ENCODE data around the gene COPG2. TPM values are rescaled to one million over a fixed set of nuclear protein-coding genes. Genes with fewer than 3 reads are reported as not detected.
A peak's percentile ranks its signal among the peaks of the same experiment; 100 is the strongest.

The COPG2 gene, protein sequence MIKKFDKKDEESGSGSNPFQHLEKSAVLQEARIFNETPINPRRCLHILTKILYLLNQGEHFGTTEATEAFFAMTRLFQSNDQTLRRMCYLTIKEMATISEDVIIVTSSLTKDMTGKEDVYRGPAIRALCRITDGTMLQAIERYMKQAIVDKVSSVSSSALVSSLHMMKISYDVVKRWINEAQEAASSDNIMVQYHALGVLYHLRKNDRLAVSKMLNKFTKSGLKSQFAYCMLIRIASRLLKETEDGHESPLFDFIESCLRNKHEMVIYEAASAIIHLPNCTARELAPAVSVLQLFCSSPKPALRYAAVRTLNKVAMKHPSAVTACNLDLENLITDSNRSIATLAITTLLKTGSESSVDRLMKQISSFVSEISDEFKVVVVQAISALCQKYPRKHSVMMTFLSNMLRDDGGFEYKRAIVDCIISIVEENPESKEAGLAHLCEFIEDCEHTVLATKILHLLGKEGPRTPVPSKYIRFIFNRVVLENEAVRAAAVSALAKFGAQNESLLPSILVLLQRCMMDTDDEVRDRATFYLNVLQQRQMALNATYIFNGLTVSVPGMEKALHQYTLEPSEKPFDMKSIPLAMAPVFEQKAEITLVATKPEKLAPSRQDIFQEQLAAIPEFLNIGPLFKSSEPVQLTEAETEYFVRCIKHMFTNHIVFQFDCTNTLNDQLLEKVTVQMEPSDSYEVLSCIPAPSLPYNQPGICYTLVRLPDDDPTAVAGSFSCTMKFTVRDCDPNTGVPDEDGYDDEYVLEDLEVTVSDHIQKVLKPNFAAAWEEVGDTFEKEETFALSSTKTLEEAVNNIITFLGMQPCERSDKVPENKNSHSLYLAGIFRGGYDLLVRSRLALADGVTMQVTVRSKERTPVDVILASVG
- total RNA-seq: 10 to 100 TPM; 22.4 to 25.7 (median 24.7) TPM

DNA sequence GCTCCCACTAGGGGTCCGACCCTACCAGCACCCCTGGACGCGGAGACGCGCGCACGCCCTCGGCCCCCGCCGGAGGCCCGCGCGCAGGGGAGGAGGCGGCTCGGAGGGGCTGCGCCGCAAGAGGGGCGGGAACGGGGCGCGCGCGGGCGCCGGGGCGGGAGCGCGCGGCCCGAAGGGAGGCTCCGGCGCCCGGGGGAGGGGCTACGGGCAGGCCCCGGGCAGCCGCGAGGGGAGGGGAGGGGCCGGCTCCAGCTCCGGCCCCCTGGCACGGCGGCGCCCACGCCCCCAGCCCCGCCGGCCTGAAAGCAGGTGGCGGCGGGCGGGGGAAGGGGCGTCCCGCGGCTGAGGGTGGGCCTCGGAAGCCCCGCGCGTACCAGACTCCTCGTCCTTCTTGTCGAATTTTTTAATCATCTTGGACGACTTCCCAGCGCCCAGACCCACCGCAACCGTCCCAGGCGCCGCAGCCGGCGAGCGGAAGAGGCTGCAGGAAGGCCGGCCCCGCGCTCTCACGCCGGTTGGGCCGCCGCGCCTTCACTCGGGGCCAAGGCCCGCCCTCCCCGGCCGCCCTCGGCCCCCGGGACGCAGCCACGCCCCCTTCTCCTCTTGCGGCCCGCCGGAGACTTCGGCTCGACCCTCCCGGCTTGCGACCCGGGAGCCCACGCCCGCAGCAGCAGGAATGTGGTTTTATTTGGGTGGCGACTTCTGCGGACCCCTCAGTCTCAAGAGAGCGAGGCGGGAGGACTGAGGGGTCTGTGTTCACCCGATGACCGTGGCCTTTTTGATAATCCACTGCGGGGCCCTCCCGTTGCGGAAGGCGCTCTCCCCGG, at the start of gene COPG2:
TSS of gene COPG2 (minus strand) at position 491 of the 827 bp plus-strand sequence. CDS start at position 411, 80 bp downstream.
- H3K27ac ChIP-seq: peak within 1 kb of the TSS; percentile 54 to 79 (median 59)
- WGBS, 2 donors: 0% methylated on average over 4 to 19 of the region's 103 CpGs
- H3K4me1 ChIP-seq: no peaks in the 10 kb centered on the region
- H3K27me3 ChIP-seq: no peaks in the 10 kb centered on the region
- TF ChIP-seq, protein P1, sequence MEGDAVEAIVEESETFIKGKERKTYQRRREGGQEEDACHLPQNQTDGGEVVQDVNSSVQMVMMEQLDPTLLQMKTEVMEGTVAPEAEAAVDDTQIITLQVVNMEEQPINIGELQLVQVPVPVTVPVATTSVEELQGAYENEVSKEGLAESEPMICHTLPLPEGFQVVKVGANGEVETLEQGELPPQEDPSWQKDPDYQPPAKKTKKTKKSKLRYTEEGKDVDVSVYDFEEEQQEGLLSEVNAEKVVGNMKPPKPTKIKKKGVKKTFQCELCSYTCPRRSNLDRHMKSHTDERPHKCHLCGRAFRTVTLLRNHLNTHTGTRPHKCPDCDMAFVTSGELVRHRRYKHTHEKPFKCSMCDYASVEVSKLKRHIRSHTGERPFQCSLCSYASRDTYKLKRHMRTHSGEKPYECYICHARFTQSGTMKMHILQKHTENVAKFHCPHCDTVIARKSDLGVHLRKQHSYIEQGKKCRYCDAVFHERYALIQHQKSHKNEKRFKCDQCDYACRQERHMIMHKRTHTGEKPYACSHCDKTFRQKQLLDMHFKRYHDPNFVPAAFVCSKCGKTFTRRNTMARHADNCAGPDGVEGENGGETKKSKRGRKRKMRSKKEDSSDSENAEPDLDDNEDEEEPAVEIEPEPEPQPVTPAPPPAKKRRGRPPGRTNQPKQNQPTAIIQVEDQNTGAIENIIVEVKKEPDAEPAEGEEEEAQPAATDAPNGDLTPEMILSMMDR (IDR thresholded peaks at IDR 0.05): peak in 1 of 6 experiments; percentile 15
- TF ChIP-seq POLR2A (IDR thresholded peaks at IDR 0.05): peak in 1 of 2 donors; percentile 56
- H3K9me3 ChIP-seq: no peaks in the 10 kb centered on the region
- H3K4me3 ChIP-seq (replicated peaks in 1 of 3): peak within 1 kb of the TSS; percentile 54 to 78 (median 55)
- peak; percentile 85 to 86 for DNase-seq
- intact Hi-C loops (cut with DNase I): no loop called here
- no peaks in the 10 kb centered on the region for H3K36me3 ChIP-seq

GRCh38 chr7:130712416-130712815, 43.9 kb upstream of the COPG2 start:
- 45 to 46% methylated on average over 3 of the region's 3 CpGs for WGBS, 2 donors
- no peaks in the 10 kb centered on the region for H3K36me3 ChIP-seq
- H3K9me3 ChIP-seq: no peaks in the 10 kb centered on the region
- no peak overlapping the region for H3K4me3 ChIP-seq (replicated peaks in 1 of 3)
- no peaks in the 10 kb centered on the region for H3K27me3 ChIP-seq
- TF ChIP-seq, protein P1 (IDR thresholded peaks at IDR 0.05): no peak
- TF ChIP-seq POLR2A (IDR thresholded peaks at IDR 0.05): no peak
- intact Hi-C loops (cut with DNase I): no loop called here
- no peaks in the 10 kb centered on the region for H3K4me1 ChIP-seq
- H3K27ac ChIP-seq: no peak overlapping the region
- DNase-seq: no peak

DNA sequence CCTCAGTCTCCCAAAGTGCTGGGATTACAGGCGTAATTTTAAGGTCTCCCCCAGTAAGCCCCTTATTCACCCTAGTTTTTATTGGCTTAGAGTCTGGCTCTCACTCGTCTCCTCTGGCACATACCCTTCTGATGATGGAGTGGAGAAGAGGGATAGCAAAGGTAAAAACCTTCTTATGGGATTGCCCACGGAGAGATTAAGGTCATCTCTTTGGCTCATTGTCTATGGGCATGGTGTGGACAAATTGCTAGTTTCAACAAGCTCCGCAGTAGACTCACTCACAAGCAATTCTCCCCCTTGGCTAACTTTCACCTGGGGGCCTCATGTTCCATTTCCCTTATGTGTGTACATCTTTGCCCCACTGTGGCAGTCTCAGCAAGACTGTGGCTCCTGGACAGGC, 40.2 kb upstream of the COPG2 start:
- intact Hi-C loops (cut with DNase I): no loop called here
- Histone ChIP-seq H3K36me3 (no peaks in the 10 kb centered on the region), H3K4me1 (no peaks in the 10 kb centered on the region), H3K27ac (no peak overlapping the region), H3K4me3 (replicated peaks in 1 of 3) (no peak overlapping the region), H3K9me3 (no peaks in the 10 kb centered on the region), H3K27me3 (no peaks in the 10 kb centered on the region)
- no peak for TF ChIP-seq POLR2A (IDR thresholded peaks at IDR 0.05)
- TF ChIP-seq, protein P1 (IDR thresholded peaks at IDR 0.05): no peak
- 86 to 92% methylated on average over 4 of the region's 4 CpGs for WGBS, 2 donors
- DNase-seq: no peak

- Histone ChIP-seq H3K9me3 (no peaks in the 10 kb centered on the region), H3K4me3 (replicated peaks in 1 of 3) (no peak overlapping the region), H3K4me1 (no peaks in the 10 kb centered on the region), H3K27ac (no peak overlapping the region), H3K27me3 (no peaks in the 10 kb centered on the region), H3K36me3 (no peaks in the 10 kb centered on the region)
- 91 to 95% methylated on average over 4 of the region's 4 CpGs for WGBS, 2 donors
- DNase-seq: no peak
- intact Hi-C loops (cut with DNase I): no loop called here
- no peak for TF ChIP-seq POLR2A (IDR thresholded peaks at IDR 0.05)
- TF ChIP-seq, protein P1 (IDR thresholded peaks at IDR 0.05): no peak
Measured at GRCh38 chr7:130708001-130708400, 39.5 kb upstream of the COPG2 start.

Data from thyroid gland (tissue), 4 donors.